Hepatocyte (in vitro differentiated cells): ENCODE measurements around the gene EXOC6B. TPM values are rescaled to one million over a fixed set of nuclear protein-coding genes. Genes with fewer than 3 reads are reported as not detected.
A peak's percentile ranks its signal among the peaks of the same experiment; 100 is the strongest.

Experiments
- DNase-seq: peaks from one replicate; pipeline ENCODE4 v3.0.0-alpha.2; 2016; ENCODE audit warnings: low spot score
- H2AFZ ChIP-seq: fragments of 200-600 bp; sonication (generic); 2 replicates; pipeline ENCODE4 v1.6.0; 2016; ENCODE audit warnings: antibody characterized with exemption, mild to moderate bottlenecking
- H3K27ac ChIP-seq: fragments of 200-600 bp; sonication (generic); 2 replicates; pipeline ENCODE4 v1.5.1; 2016; ENCODE audit warnings: mild to moderate bottlenecking
- H3K27me3 ChIP-seq: fragments of 200-600 bp; sonication (generic); 2 replicates; pipeline ENCODE4 v1.6.1; 2016
- H3K36me3 ChIP-seq: fragments of 200-600 bp; sonication (generic); replicated peaks from 2 replicates; pipeline ENCODE4 v1.5.1; 2016; ENCODE audit warnings: low read depth; ENCODE audit not compliant: insufficient read depth
- H3K4me1 ChIP-seq: fragments of 200-600 bp; sonication (generic); 2 replicates; pipeline ENCODE4 v1.5.1; 2016; ENCODE audit warnings: mild to moderate bottlenecking, moderate library complexity; ENCODE audit not compliant: insufficient read depth
- H3K4me2 ChIP-seq: fragments of 200-600 bp; sonication (generic); 2 replicates; pipeline ENCODE4 v1.6.0; 2016
- H3K4me3 ChIP-seq: fragments of 200-600 bp; sonication (generic); 2 replicates; pipeline ENCODE4 v1.5.1; 2016; ENCODE audit warnings: mild to moderate bottlenecking
- H3K79me2 ChIP-seq: fragments of 200-600 bp; sonication (generic); 2 replicates; pipeline ENCODE4 v1.6.0; 2017; ENCODE audit warnings: mild to moderate bottlenecking
- H3K9me2 ChIP-seq: fragments of 200-600 bp; sonication (generic); replicated peaks from 2 replicates; pipeline ENCODE4 v1.6.0; 2017; ENCODE audit warnings: mild to moderate bottlenecking; ENCODE audit not compliant: insufficient read depth
- H3K9me3 ChIP-seq: fragments of 200-600 bp; sonication (generic); 2 replicates; pipeline ENCODE4 v1.5.1; 2016; ENCODE audit warnings: low read depth, mild to moderate bottlenecking
- H4K20me1 ChIP-seq: fragments of 200-600 bp; sonication (generic); 2 replicates; pipeline ENCODE4 v1.6.0; 2016; ENCODE audit warnings: mild to moderate bottlenecking; ENCODE audit not compliant: insufficient read depth, poor library complexity, severe bottlenecking
- CTCF ChIP-seq: fragments of 200-600 bp; sonication (generic); IDR thresholded peaks from 2 replicates; pipeline ENCODE4 v1.5.1; 2016; ENCODE audit warnings: antibody characterized with exemption, mild to moderate bottlenecking; ENCODE audit not compliant: poor library complexity
- EZH2 ChIP-seq: fragments of 200-600 bp; sonication (generic); IDR thresholded peaks from 2 replicates; pipeline ENCODE4 v1.6.1; 2016; ENCODE audit warnings: antibody characterized with exemption, mild to moderate bottlenecking, borderline replicate concordance
- EZH2phosphoT487 ChIP-seq: fragments of 200-600 bp; sonication (generic); IDR thresholded peaks from one replicate; pipeline ENCODE4 v1.6.1; 2018; ENCODE audit warnings: antibody characterized with exemption, mild to moderate bottlenecking, low read depth, moderate library complexity; ENCODE audit not compliant: unreplicated experiment, severe bottlenecking
- WGBS: methylation state at CpG from one replicate; pipeline ENCODE4 v1.1.6; 2016; ENCODE audit warnings: low lambda C conversion rate; ENCODE audit errors: missing lambda C conversion rate; 5-methylcytosine and 5-hydroxymethylcytosine counted together
- polyA plus RNA-seq: library from polyadenylated mRNA; unstranded; fragments of >200 nt; fragmentation: Nextera tagmentation; extraction: Ambion mirVana; gene quantifications from 2 replicates; pipeline ENCODE4 v1.2.1, GENCODE V29; 2016
- total RNA-seq: library from RNA; depleted of rRNA; stranded (reverse); fragments of >200 nt; gene quantifications from 2 replicates; pipeline ENCODE4 v1.2.3, GENCODE V29; 2014

The EXOC6B gene
- total and polyA plus RNA-seq, 2 experiments from 2014 or later: 11.8 to 36.2 TPM

DNA sequence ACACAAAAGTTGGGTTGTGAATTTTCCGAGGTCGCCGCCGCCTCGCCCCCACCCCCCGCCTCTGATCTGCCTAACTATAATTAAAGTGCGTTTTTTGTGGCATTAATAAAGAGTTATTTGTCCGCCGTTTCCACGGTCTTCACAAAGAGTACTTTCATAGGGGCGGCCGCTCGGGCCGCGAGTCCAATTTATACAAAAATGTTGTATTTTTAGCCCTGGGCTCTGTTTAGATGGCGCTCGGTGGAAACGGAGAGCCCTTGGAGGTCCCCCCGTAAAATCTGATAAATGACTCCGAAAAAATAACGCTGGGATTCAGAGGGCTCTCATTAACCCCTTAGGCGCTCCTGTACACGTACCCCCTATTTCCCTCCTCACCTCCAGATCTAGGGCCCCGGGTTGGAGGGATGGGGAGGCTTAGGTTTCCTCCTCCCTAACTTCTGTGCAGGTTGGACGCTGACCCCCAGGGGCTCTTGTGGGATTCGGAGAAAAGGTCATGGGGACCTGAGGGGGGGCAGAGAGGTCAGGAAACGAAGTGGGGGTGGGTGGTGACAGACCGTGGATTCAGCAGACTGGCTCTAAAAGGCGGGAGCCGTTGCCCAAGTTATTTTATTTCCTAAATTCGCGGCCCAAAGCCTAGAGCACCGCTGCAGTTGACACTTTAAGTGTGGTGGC is 680.0 kb downstream of the EXOC6B start:
- Histone ChIP-seq H3K9me2 (no peaks in the 10 kb centered on the region), H3K27me3 (peaks cover 70% of the 10 kb centered on the region), H3K36me3 (no peaks in the 10 kb centered on the region), H3K27ac (peak overlapping the region; percentile 83), H4K20me1 (no peaks in the 10 kb centered on the region), H3K4me3 (peak overlapping the region; percentile 70), H3K9me3 (no peaks in the 10 kb centered on the region), H3K4me1 (peaks cover 53% of the 10 kb centered on the region), H3K4me2 (peak overlapping the region; percentile 96), H2AFZ (peak overlapping the region; percentile 60), H3K79me2 (no peaks in the 10 kb centered on the region)
- TF ChIP-seq EZH2: peak; percentile 22
- no peak for TF ChIP-seq CTCF
- peak; percentile 7 for TF ChIP-seq EZH2phosphoT487
- DNase-seq: peak; percentile 6
- WGBS: 2% methylated on average over 33 of the region's 33 CpGs

- H3K4me2 ChIP-seq: peak overlapping the region; percentile 96
- peaks cover 70% of the 10 kb centered on the region for H3K27me3 ChIP-seq
- H4K20me1 ChIP-seq: no peaks in the 10 kb centered on the region
- peaks cover 53% of the 10 kb centered on the region for H3K4me1 ChIP-seq
- H3K79me2 ChIP-seq: no peaks in the 10 kb centered on the region
- no peaks in the 10 kb centered on the region for H3K9me3 ChIP-seq
- peak overlapping the region; percentile 70 for H3K4me3 ChIP-seq
- peak; percentile 31 for TF ChIP-seq EZH2phosphoT487
- TF ChIP-seq CTCF: no peak
- TF ChIP-seq EZH2: peak; percentile 80
- peak; percentile 55 for DNase-seq
- peak overlapping the region; percentile 60 for H2AFZ ChIP-seq
- no peaks in the 10 kb centered on the region for H3K9me2 ChIP-seq
- WGBS: 2% methylated on average over 29 of the region's 29 CpGs
- H3K27ac ChIP-seq: peak overlapping the region; percentile 83
- H3K36me3 ChIP-seq: no peaks in the 10 kb centered on the region
Measured at GRCh38 chr2:72145289-72145657, 680.6 kb downstream of the EXOC6B start.

DNA sequence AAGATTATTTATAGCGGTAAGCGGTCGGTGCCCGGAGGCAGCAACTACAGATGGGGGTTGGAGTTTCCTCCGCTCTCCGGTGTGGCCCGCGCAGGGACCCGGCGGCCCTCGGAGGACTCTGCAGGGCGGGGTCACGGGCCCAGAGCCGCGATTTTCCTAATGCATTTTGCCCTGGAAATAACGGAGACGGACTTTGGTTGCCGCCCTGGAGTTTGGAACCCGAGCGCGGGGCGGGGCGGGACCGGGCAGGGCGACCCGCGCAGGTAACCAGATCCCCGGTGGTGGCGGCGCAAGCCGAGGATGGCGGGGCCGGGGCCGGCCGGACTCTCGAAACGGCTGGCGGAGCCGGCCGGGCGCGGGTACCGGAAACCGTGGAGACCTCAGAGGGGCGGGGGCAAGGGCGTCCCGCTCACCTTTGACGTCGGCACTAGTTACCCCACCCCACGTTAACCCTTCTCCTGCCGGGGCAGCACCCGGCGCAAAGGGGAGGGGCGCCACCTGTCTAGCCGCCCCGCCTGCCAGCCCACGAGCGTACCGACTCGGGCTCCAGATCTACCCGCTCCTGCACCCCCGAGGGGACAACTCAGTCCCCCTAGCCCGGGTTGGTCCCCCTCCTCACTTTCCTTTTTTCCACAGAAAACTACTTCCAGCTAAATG is 681.1 kb downstream of the EXOC6B start:
- Histone ChIP-seq H3K4me3 (peak overlapping the region; percentile 70), H3K79me2 (no peaks in the 10 kb centered on the region), H3K36me3 (no peaks in the 10 kb centered on the region), H2AFZ (peak overlapping the region; percentile 60), H3K27me3 (peaks cover 66% of the 10 kb centered on the region), H3K4me2 (peak overlapping the region; percentile 96), H4K20me1 (no peaks in the 10 kb centered on the region), H3K4me1 (peaks cover 49% of the 10 kb centered on the region), H3K9me2 (no peaks in the 10 kb centered on the region), H3K9me3 (no peaks in the 10 kb centered on the region), H3K27ac (peak overlapping the region; percentile 83)
- TF ChIP-seq EZH2 (peak; percentile 41), EZH2phosphoT487 (peak; percentile 43), CTCF (no peak)
- DNase-seq: peak; percentile 58
- under 1% methylated on average over 46 of the region's 63 CpGs for WGBS
